ENCODE results near the gene RBM10.
"Not testable (repeated sequence)": the region's sequence is repeated elsewhere in the genome, so short reads cannot be mapped to it uniquely, and the experiment has no call there.

The RBM10 gene, protein sequence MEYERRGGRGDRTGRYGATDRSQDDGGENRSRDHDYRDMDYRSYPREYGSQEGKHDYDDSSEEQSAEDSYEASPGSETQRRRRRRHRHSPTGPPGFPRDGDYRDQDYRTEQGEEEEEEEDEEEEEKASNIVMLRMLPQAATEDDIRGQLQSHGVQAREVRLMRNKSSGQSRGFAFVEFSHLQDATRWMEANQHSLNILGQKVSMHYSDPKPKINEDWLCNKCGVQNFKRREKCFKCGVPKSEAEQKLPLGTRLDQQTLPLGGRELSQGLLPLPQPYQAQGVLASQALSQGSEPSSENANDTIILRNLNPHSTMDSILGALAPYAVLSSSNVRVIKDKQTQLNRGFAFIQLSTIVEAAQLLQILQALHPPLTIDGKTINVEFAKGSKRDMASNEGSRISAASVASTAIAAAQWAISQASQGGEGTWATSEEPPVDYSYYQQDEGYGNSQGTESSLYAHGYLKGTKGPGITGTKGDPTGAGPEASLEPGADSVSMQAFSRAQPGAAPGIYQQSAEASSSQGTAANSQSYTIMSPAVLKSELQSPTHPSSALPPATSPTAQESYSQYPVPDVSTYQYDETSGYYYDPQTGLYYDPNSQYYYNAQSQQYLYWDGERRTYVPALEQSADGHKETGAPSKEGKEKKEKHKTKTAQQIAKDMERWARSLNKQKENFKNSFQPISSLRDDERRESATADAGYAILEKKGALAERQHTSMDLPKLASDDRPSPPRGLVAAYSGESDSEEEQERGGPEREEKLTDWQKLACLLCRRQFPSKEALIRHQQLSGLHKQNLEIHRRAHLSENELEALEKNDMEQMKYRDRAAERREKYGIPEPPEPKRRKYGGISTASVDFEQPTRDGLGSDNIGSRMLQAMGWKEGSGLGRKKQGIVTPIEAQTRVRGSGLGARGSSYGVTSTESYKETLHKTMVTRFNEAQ

GRCh38 chrX:47144626-47145394 lies at the start of gene RBM10, which contains the start of gene NDUFB11:
Gene RBM10 (plus strand): TSS chrX:47145221. CDS start chrX:47147482, 2,261 bp downstream.
Gene NDUFB11 (minus strand): TSS chrX:47144702. CDS start chrX:47144679, 23 bp downstream.
- peak; percentile 96 for DNase-seq (ENCODE audit: low read depth, low spot score)
- TF ChIP-seq, protein P1, sequence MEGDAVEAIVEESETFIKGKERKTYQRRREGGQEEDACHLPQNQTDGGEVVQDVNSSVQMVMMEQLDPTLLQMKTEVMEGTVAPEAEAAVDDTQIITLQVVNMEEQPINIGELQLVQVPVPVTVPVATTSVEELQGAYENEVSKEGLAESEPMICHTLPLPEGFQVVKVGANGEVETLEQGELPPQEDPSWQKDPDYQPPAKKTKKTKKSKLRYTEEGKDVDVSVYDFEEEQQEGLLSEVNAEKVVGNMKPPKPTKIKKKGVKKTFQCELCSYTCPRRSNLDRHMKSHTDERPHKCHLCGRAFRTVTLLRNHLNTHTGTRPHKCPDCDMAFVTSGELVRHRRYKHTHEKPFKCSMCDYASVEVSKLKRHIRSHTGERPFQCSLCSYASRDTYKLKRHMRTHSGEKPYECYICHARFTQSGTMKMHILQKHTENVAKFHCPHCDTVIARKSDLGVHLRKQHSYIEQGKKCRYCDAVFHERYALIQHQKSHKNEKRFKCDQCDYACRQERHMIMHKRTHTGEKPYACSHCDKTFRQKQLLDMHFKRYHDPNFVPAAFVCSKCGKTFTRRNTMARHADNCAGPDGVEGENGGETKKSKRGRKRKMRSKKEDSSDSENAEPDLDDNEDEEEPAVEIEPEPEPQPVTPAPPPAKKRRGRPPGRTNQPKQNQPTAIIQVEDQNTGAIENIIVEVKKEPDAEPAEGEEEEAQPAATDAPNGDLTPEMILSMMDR (IDR thresholded peaks at IDR 0.05; ENCODE audit: low read depth, low read length), result peak; percentile 61
- in situ Hi-C loops (cut with HindIII; ENCODE audit: low sequenced_read_pairs), result no loop called here
- H3K4me3 ChIP-seq (ENCODE audit: low read depth, low read length), result peak within 1 kb of the TSS; percentile 78

GRCh38 chrX:47097018-47097417 lies 48.0 kb upstream of the RBM10 start:
- in situ Hi-C loops (cut with HindIII; ENCODE audit: low sequenced_read_pairs), result no loop called here
- no peak overlapping the region for H3K4me3 ChIP-seq (ENCODE audit: low read depth, low read length)
- TF ChIP-seq, protein P1 (IDR thresholded peaks at IDR 0.05; ENCODE audit: low read depth, low read length), result no peak
- DNase-seq (ENCODE audit: low read depth, low spot score), result no peak

- in situ Hi-C loops (cut with HindIII; ENCODE audit: low sequenced_read_pairs), result no loop called here
- TF ChIP-seq, protein P1 (IDR thresholded peaks at IDR 0.05; ENCODE audit: low read depth, low read length), result no peak
- no peak for DNase-seq (ENCODE audit: low read depth, low spot score)
- H3K4me3 ChIP-seq (ENCODE audit: low read depth, low read length), result no peak overlapping the region
Measured at GRCh38 chrX:47098338-47099094, 46.5 kb upstream of the RBM10 start.

DNA sequence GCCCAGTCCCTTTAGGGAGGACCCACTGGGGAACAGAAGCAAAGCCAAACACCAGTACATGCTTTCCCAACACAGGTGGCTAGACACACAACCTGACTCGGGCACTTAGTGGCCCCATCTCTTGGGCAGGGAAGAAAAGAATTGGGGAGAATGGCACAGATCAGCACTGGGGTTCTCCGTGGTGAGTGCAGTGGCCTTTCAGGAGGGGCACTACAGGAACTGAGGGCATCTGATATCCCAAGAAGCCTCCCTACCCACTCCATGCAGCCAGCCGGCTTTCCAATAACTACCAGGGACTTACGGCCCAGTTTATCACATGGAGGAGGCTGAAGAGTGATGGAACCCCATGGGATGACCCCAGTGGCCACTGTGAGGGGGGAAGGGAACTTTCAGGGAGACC lies 43.8 kb upstream of the RBM10 start:
- in situ Hi-C loops (cut with HindIII; ENCODE audit: low sequenced_read_pairs), result no loop called here
- TF ChIP-seq, protein P1 (IDR thresholded peaks at IDR 0.05; ENCODE audit: low read depth, low read length), result no peak
- no peak for DNase-seq (ENCODE audit: low read depth, low spot score)
- H3K4me3 ChIP-seq (ENCODE audit: low read depth, low read length), result no peak overlapping the region

GRCh38 chrX:47110936-47111615 lies 33.9 kb upstream of the RBM10 start:
- DNase-seq (ENCODE audit: low read depth, low spot score); H3K4me3 ChIP-seq (ENCODE audit: low read depth, low read length); in situ Hi-C loops (cut with HindIII; ENCODE audit: low sequenced_read_pairs): not testable (repeated sequence)

DNA sequence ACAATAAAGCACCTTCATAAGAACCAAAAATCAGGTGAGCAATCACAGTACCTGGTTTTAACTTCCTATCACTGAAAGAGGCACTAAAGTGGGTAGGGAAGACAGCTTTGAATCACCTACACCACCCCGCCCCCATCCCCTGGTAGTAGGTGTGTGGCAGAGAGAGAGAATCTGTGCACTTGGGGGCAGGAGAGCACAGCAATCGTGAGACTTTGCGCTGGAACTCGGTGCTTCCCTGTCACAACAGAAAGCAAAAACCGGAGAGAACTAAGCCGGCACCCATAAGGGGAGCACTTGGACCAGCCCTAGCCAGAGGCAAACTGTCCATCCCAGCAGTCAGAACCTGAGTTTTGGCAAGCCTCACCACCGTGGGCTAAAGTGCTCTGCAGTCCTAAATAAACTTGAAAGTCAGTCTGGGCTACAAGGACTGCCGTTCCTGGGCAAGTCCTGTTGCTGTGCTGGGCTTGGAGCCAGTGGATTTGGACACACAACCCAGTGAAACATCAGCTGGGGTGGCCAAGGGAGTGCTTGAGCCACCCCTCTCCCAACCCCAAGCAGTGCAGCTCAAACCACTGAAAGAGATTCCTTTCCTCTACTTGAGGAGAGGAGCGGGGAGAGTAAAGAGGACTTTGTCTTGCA lies 32.6 kb upstream of the RBM10 start:
- in situ Hi-C loops (cut with HindIII; ENCODE audit: low sequenced_read_pairs), result no loop called here
- TF ChIP-seq, protein P1 (IDR thresholded peaks at IDR 0.05; ENCODE audit: low read depth, low read length), result no peak
- H3K4me3 ChIP-seq (ENCODE audit: low read depth, low read length), result no peak overlapping the region
- DNase-seq (ENCODE audit: low read depth, low spot score), result no peak

- in situ Hi-C loops (cut with HindIII; ENCODE audit: low sequenced_read_pairs); DNase-seq (ENCODE audit: low read depth, low spot score); H3K4me3 ChIP-seq (ENCODE audit: low read depth, low read length): not testable (repeated sequence)
Measured at GRCh38 chrX:47116551-47117110, 28.4 kb upstream of the RBM10 start.

GRCh38 chrX:47124466-47124865 lies 20.6 kb upstream of the RBM10 start:
- H3K4me3 ChIP-seq (ENCODE audit: low read depth, low read length); DNase-seq (ENCODE audit: low read depth, low spot score); in situ Hi-C loops (cut with HindIII; ENCODE audit: low sequenced_read_pairs): not testable (repeated sequence)

All from astrocyte of the spinal cord (primary cell).